IMR-90 (cell line): ENCODE measurements around the gene PAWR. TPM values are rescaled to one million over a fixed set of nuclear protein-coding genes. Genes with fewer than 3 reads are reported as not detected.

Source experiments
- ATAC-seq: fragments of 200-7000 bp; cut with Tn5 transposase; 2 replicates; pipeline ENCODE4 v1.9.1; 2020; ENCODE audit warnings: low read depth, mild to moderate bottlenecking, moderate library complexity
- BruUV-seq: library from RNA; stranded (reverse); fragments of 400-500 nt; replicated peaks from 2 replicates; lab custom pipeline; 2021; lab: Mats Ljungman, UMichigan
- CTCF ChIA-PET: fragments of 300-600 bp; formaldehyde crosslinking; extraction: SDS; loops from one replicate; lab custom pipeline; 2021; ENCODE audit warnings: antibody characterized with exemption; lab: Yijun Ruan, JAX
- POLR2A ChIA-PET: fragments of 300-600 bp; sonication (Branson Sonifier 250); formaldehyde crosslinking; loops from one replicate; lab custom pipeline; 2022; ENCODE audit warnings: antibody characterized with exemption; ENCODE audit not compliant: unreplicated experiment; lab: Charles Lee
- DNase-seq: peaks from one replicate; pipeline ENCODE4 v3.0.0; 2013
- H2AFZ ChIP-seq: replicated peaks from 2 replicates; pipeline ENCODE3; 2013; ENCODE audit warnings: low read length, mild to moderate bottlenecking; ENCODE audit not compliant: poor library complexity
- H2AK5ac ChIP-seq: 2 replicates; pipeline ENCODE4 v1.6.1; 2013; ENCODE audit warnings: low read depth, low read length, inconsistent platforms
- H2AK9ac ChIP-seq: replicated peaks from 2 replicates; pipeline ENCODE3; 2013; ENCODE audit warnings: mild to moderate bottlenecking, low read depth, low read length, moderate library complexity; ENCODE audit not compliant: poor library complexity
- H2BK120ac ChIP-seq: 2 replicates; pipeline ENCODE4 v1.6.1; 2013; ENCODE audit warnings: low read depth, low read length, inconsistent platforms
- H2BK15ac ChIP-seq: 3 replicates; pipeline ENCODE4 v1.6.1; 2013; ENCODE audit warnings: low read depth, low read length, inconsistent platforms
- H2BK20ac ChIP-seq: 2 replicates; pipeline ENCODE4 v1.6.1; 2013; ENCODE audit warnings: low read depth, mild to moderate bottlenecking, inconsistent platforms, low read length, moderate library complexity
- H2BK5ac ChIP-seq: 2 replicates; pipeline ENCODE4 v1.6.1; 2013; ENCODE audit warnings: mild to moderate bottlenecking, low read depth, low read length, inconsistent platforms; ENCODE audit not compliant: poor library complexity, severe bottlenecking
- H3K14ac ChIP-seq: replicated peaks from 2 replicates; pipeline ENCODE4 v1.6.1; 2013; ENCODE audit warnings: low read depth, low read length, inconsistent platforms
- H3K18ac ChIP-seq: 2 replicates; pipeline ENCODE4 v1.6.1; 2013; ENCODE audit warnings: low read depth, low read length, control low read depth
- H3K23ac ChIP-seq: 2 replicates; pipeline ENCODE4 v1.6.1; 2013; ENCODE audit warnings: low read depth, low read length, inconsistent platforms
- H3K27ac ChIP-seq: 2 replicates; pipeline ENCODE4 v1.5.1; 2013; ENCODE audit warnings: mild to moderate bottlenecking, control low read depth, low read length; ENCODE audit not compliant: insufficient read depth
- H3K27me3 ChIP-seq: 2 replicates; pipeline ENCODE4 v1.6.1; 2013; ENCODE audit warnings: low read length; ENCODE audit not compliant: control insufficient read depth, insufficient read depth
- H3K36me3 ChIP-seq: 2 replicates; pipeline ENCODE4 v1.6.1; 2013; ENCODE audit warnings: low read length, mixed read lengths; ENCODE audit not compliant: control insufficient read depth, insufficient read depth
- H3K4ac ChIP-seq: 2 replicates; pipeline ENCODE4 v1.6.1; 2013; ENCODE audit warnings: low read depth, low read length, inconsistent platforms
- H3K4me1 ChIP-seq: 2 replicates; pipeline ENCODE4 v1.6.1; 2013; ENCODE audit warnings: low read length, mixed read lengths; ENCODE audit not compliant: control insufficient read depth, insufficient read depth
- H3K4me2 ChIP-seq: 2 replicates; pipeline ENCODE4 v1.6.1; 2013; ENCODE audit warnings: low read depth, mild to moderate bottlenecking, control low read depth, low read length, moderate library complexity
- H3K4me3 ChIP-seq: 2 replicates; pipeline ENCODE4 v1.5.1; 2013; ENCODE audit warnings: low read depth, mild to moderate bottlenecking, control low read depth, low read length, moderate library complexity; ENCODE audit not compliant: insufficient read depth
- H3K56ac ChIP-seq: 2 replicates; pipeline ENCODE4 v1.6.1; 2013; ENCODE audit warnings: low read length, inconsistent platforms; ENCODE audit not compliant: insufficient read depth; ENCODE audit errors: extremely low read depth
- H3K79me1 ChIP-seq, 2 experiments: 2 replicates each; pipeline ENCODE4 v1.6.1; 2013; ENCODE audit warnings: low read length in 2 of 2, inconsistent platforms in 1 of 2, low read depth in 1 of 2
- H3K9ac ChIP-seq: 2 replicates; pipeline ENCODE4 v1.6.1; 2013; ENCODE audit warnings: low read depth, low read length, control low read depth
- H3K9me1 ChIP-seq: 2 replicates; pipeline ENCODE4 v1.6.1; 2013; ENCODE audit warnings: low read length, inconsistent platforms; ENCODE audit not compliant: insufficient read depth
- H3K9me3 ChIP-seq: 2 replicates; pipeline ENCODE4 v1.6.1; 2013; ENCODE audit warnings: low read length; ENCODE audit not compliant: control insufficient read depth, insufficient read depth
- H4K20me1 ChIP-seq: 2 replicates; pipeline ENCODE4 v1.6.1; 2013; ENCODE audit warnings: low read length, inconsistent platforms; ENCODE audit not compliant: insufficient read depth
- H4K5ac ChIP-seq: 2 replicates; pipeline ENCODE4 v1.6.1; 2013; ENCODE audit warnings: mild to moderate bottlenecking, low read depth, low read length, control low read depth
- H4K8ac ChIP-seq, 2 experiments: 2 replicates each; pipeline ENCODE4 v1.6.1; 2013; ENCODE audit warnings: low read depth in 2 of 2, low read length in 2 of 2, control low read depth in 1 of 2, inconsistent platforms in 1 of 2
- H4K91ac ChIP-seq: 2 replicates; pipeline ENCODE4 v1.6.1; 2013; ENCODE audit warnings: low read depth, low read length, inconsistent platforms; ENCODE audit not compliant: insufficient read depth
- BHLHE40 ChIP-seq: fragments of 150-350 bp; IDR thresholded peaks from 2 replicates; pipeline ENCODE4 v1.6.1; 2016; ENCODE audit warnings: mild to moderate bottlenecking, low read depth, low read length
- CEBPB ChIP-seq: IDR thresholded peaks from 2 replicates; pipeline ENCODE4 v1.6.1; 2012; ENCODE audit warnings: low read depth, low read length, improper control_type of control experiment
- CHD1 ChIP-seq: IDR thresholded peaks from 2 replicates; pipeline ENCODE4 v1.6.1; 2012; ENCODE audit warnings: low read depth, low read length, improper control_type of control experiment
- NFE2L2 ChIP-seq: fragments of 150-350 bp; IDR thresholded peaks from 2 replicates; pipeline ENCODE4 v1.6.1; 2016; ENCODE audit warnings: low read depth, mild to moderate bottlenecking, low read length
- POLR2A ChIP-seq: IDR thresholded peaks from 2 replicates; pipeline ENCODE4 v1.6.1; 2012; ENCODE audit warnings: mild to moderate bottlenecking, low read depth, low read length
- RFX5 ChIP-seq: IDR thresholded peaks from 2 replicates; pipeline ENCODE4 v1.8.0; 2012; ENCODE audit warnings: low read depth, mild to moderate bottlenecking, low read length, moderate library complexity
- USF2 ChIP-seq: fragments of 150-350 bp; IDR thresholded peaks from 2 replicates; pipeline ENCODE4 v1.6.1; 2017; ENCODE audit warnings: mild to moderate bottlenecking, antibody characterized with exemption, low read length, low read depth
- WGBS, 2 experiments: methylation state at CpG; one replicate each; pipeline versions ENCODE4 v1.1.5 to v1.1.7; 2013; ENCODE audit warnings: missing lambda C conversion rate in 2 of 2; ENCODE audit not compliant: insufficient read length in 1 of 2; ENCODE audit errors: extremely low coverage in 2 of 2; 5-methylcytosine and 5-hydroxymethylcytosine counted together
- dilution Hi-C: fragments of 300-500 bp; cut with HindIII; formaldehyde crosslinking; loops from one replicate; pipeline ENCODE4 v1.14.3; 2018; ENCODE audit warnings: low sequenced_read_pairs; ENCODE audit not compliant: unreplicated experiment
- in situ Hi-C: fragments of 300-500 bp; cut with MboI; formaldehyde crosslinking; loops from 3 replicates; pipeline ENCODE4 v1.14.3; 2019; ENCODE audit warnings: low sequenced_read_pairs, inconsistent platforms, mixed read lengths
- intact Hi-C: fragments of 100-400 bp; cut with micrococcal nuclease; formaldehyde crosslinking; loops from 2 replicates; pipeline ENCODE4 v1.10.0; 2022
- polyA plus RNA-seq, 3 experiments: library from polyadenylated mRNA; depleted of rRNA; stranded (reverse); fragments of >200 nt; gene quantifications; 2 replicates each; pipeline ENCODE4 v1.2.3, GENCODE V29; 2012; ENCODE audit warnings: low replicate concordance in 1 of 3
- total RNA-seq: library from RNA; depleted of rRNA; stranded (reverse); fragments of >200 nt; gene quantifications from 2 replicates; pipeline ENCODE4 v1.2.3, GENCODE V29; 2012

The PAWR gene
- total and polyA plus RNA-seq, 2 of the 4 experiments (the other 2 are of a cell fraction), result 13.2 to 13.6 TPM

- Histone ChIP-seq H3K4me1 (peaks cover 4% of the 10 kb centered on the region), H3K27ac (no peak overlapping the region), H3K27me3 (no peaks in the 10 kb centered on the region), H4K91ac (no peak overlapping the region), H2BK20ac (no peak overlapping the region), H3K36me3 (no peaks in the 10 kb centered on the region), H3K23ac (no peak overlapping the region), H2BK15ac (no peak overlapping the region), H3K9me1 (no peaks in the 10 kb centered on the region), H3K9me3 (no peaks in the 10 kb centered on the region), H3K18ac (no peak overlapping the region), H3K4me2 (no peak overlapping the region), H2AFZ (no peak overlapping the region), H4K8ac (no peak overlapping the region), H3K14ac (no peak overlapping the region), H2BK5ac (no peak overlapping the region), H3K79me1 (no peaks in the 10 kb centered on the region), H2AK9ac (no peak overlapping the region), H2AK5ac (no peak overlapping the region), H4K20me1 (no peaks in the 10 kb centered on the region), H3K4ac (no peak overlapping the region), H2BK120ac (no peak overlapping the region), H3K9ac (no peak overlapping the region), H4K5ac (no peak overlapping the region; the same call in 1 of the 2 replicates), H3K4me3 (no peak overlapping the region), H3K56ac (no peak overlapping the region)
- no CpG with 5 or more reads among the region's 3 CpGs for WGBS, 2 experiments
- DNase-seq (no peak), ATAC-seq (no peak)
- in situ Hi-C loops, result loop anchor here (5.0 kb wide), 1 partner anchor 95 kb away; no protein-coding TSS in a partner anchor
- ChIA-PET CTCF (no interaction called here), POLR2A (no interaction called here)
- dilution Hi-C loops, result no loop called here
- TF ChIP-seq USF2 (no peak), RFX5 (no peak), BHLHE40 (no peak), CEBPB (no peak), POLR2A (no peak), CHD1 (no peak), NFE2L2 (no peak)
- intact Hi-C loops, result no loop called here
- BruUV-seq, result no TSS peak
Measured at GRCh38 chr12:79537675-79538074, 153.1 kb downstream of the PAWR start.
